Measurements from ENCODE around the gene CACNA2D1. TPM values are rescaled to one million over a fixed set of nuclear protein-coding genes. Genes with fewer than 3 reads are reported as not detected.

Gene CACNA2D1
- polyA plus RNA-seq, 12 donors = 61.9 to 183 (median 140) TPM; not detected in 1

DNA sequence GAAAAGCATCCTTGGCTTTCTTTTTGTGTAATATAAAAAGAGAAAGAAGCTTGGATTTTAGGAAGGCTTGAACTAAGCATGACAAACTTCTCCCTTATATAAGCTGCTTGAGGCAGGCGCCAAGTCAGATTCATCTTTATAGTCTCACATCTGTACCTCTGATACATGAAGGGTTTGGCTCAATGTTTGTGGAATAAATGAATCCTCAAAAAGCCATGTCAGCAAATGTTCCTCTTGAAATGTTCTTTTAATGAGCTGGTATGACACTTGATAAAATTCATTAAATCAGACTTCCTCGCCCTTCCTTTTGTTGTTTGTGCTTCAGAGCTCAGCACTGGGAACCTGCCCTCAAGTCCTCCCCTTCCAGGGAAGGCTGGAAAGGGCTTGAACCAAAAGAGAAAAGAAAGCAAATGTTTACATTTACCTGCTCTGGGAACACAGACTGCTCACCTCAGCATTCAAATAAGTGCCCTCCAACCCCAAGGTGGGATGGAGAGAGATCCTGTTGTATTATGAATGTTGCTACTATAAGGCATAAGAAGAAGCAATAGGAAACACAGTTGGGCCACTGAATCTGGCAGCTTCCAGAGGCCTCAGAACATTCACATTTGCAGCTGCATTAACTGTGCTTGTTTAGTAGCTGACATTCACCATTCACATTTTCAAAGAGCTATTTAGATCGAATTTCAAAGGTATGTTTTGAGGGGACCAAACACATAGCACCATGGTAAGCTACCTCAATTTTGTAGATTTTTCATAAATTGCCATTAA lies 212.6 kb downstream of the CACNA2D1 start:
- DNase-seq = no peak

DNA sequence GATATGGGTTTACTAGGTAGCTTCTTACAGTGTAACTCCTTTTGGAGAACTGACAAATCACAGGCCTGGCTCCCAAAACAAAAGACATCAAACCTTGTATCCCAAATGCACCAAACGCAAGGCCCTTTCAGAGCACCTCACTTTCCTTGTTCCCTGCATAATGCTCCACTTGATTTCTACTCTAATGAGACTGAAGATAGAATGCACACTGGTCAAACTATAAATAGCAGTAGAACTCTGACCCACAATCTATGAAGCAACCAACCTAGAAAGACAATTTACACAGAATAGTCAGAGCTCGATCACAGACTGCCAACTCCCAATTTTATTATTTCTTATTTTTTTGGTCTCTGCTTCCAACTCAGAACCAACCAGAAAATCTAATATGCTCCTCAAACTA lies 214.4 kb downstream of the CACNA2D1 start:
- no peak for DNase-seq

DNA sequence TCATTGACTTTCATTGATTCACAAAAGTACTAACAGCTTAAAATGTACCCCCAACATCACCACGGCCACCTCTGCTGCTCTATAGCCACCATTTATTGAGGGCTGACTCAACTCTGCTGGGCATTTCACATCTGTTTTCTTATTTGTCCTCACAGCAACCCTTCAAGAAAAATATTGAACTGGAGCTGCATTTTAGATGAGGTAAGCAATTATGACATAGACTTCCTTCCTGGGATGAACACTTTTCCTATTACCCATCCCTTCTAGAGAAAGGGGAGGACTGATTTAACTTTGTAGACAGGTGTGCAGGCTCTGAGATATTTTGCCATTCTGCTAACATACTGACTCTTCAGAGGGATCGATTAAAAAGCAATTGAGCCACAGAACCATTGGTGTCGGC lies 217.4 kb downstream of the CACNA2D1 start:
- no peak for DNase-seq

DNA sequence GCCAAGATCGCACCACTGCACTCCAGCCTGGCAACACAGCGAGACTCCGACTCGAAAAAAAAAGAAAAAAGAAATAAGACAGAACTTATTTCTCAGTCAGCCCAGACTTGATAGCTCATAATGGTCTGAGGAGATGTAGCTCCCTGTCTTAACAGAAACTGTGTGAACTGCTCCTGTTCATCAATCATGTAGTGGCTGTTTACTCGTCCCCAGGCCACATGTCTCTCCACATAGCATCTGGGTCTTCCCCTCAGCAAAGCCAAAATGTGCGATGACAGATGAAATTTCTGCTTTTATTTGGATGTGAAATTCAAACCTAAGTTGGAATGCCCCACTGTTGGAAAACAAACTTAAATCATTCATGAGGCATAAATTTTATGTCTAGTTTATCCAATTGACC lies 219.0 kb downstream of the CACNA2D1 start:
- DNase-seq = no peak

DNA sequence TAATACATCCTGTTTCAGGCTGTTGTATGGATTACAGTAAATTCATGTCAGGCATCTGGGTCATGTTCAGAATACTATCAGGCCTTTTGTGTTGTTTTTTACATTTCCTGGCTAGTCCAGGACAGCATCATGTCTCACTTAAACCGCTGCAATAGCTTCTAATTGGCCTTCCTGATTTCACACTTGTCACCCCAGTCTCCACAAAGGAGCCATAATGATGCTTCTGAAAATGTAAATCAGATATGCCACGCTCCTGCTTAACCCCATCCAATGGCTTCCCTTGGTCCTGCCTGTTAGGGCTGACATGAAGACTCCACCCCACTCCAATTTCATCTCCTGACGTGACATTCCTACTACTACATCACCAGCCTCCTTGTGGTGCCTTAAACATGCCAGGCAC lies 220.0 kb downstream of the CACNA2D1 start:
- DNase-seq = no peak

DNA sequence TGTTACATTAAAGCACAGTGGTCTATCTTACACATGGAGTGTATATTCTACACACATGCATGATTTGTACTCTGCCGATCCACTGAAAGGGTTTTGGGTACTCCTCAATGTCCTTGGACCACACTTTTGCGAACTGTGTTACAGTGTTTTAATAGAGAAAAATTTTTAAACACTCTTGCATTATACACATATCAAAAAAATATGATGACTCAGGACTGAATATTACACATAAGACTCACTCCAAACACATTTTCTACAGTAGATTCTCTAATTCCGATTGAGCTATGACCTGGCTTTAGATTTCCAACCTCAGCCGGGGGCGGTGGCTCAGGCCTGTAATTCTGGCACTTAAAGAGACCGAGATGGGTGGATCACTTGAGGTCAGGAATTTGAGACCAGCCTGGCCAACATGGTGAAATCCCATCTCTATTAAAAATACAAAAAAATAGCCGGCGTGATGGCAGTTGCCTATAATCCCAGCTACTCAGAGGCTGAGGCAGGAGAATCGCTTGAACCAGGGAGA lies 222.4 kb downstream of the CACNA2D1 start:
- DNase-seq = no peak

DNA sequence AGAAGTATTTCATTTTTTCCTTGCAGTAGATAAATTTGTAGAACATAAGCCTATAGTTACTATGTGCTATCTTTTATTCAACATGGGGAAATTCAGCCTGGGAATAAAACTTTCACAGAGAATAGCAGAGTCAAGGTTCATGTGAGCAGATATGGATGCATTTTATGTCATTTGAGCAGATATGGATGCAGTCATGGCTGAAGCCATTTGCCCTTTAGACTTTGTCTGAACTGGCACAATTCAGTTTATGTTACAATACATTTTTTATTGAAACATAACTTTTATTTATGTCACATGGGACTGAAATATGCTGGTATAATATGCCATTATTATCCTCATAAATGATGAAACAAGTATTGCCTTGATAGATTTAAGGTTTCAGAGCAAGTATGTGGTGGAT lies 231.1 kb downstream of the CACNA2D1 start:
- DNase-seq = no peak

- DNase-seq = no peak
These were observed 232.2 kb downstream of the CACNA2D1 start for GRCh38 chr7:82211333-82211732.

DNA sequence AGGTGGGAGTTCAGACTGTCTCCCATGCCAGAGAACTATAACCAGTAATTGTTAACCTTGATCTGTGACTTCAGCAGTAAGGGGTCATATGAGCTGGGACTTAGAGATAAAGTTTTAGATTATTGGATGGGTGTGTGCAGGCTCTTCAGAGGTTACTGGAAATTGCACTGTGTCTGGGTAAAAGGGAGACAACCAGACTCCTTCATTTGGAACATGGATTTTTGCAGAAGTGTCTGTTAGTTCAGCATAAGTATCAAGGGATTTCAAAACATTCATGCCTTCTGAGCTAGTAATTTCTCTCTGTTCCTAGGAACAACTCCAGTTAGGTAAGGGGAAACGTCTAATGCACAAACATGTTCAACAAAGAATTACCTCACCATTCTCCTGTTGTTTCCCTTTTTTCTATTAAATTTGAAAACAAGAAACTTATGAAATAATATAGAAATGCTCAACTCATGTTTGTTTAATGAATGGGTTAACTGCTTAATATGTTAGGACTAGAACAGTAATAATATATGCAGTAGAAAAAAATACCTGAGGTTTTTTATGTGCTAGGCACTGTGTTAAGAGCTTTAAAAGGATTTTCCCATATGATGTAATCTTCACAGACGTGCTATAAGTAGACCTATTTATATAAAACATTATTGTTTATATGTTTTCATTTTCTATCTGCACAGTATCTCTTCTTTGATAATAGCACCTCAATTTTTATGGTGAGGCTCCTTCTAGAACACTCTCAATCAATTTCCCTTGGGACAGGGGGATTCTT lies 233.0 kb downstream of the CACNA2D1 start:
- DNase-seq = no peak

- no peak for DNase-seq
These were observed 234.3 kb downstream of the CACNA2D1 start for GRCh38 chr7:82209179-82209747.

GRCh38 chr7:82204694-82205093 lies 238.9 kb downstream of the CACNA2D1 start:
- no peak for DNase-seq

DNA sequence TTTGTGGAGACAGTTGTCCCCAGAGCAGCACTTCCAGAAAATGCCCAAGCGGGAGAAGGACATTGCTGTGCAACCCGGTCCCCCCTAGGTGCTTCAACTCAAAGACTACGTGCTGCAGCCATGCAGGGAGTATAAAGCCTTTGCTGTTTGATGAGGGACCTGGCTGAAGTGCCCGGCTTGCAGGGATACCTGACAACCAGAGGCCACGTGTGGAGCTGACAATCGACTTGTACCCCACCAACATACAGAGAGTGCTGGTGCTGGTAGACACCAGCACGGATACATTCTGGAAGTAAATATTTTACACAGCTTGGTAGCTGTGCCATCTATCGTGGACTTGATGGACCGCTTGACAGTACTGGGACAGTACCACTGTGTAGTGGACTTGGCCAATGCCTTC lies 240.6 kb downstream of the CACNA2D1 start:
- DNase-seq = no peak

DNA sequence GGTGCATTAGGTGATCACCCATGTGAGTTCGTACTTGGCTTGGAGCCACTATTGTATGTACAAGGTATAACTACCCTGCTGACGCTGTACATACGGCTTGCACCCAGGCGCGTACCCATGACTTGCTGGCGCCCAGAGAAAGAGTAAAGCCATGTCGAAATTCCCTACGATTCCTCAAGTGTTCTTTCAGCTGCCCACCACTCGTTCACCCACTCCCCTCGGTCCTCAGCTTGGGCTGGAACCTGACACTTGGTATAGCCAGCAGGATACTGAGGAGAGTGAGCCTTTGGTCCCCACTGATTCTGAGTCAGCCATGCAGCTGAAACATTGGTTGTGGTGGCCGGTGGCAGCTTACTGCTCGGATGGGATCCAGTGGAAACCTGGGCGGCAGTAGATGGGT lies 241.5 kb downstream of the CACNA2D1 start:
- no peak for DNase-seq

GRCh38 chr7:82200601-82201000 lies 243.0 kb downstream of the CACNA2D1 start:
- no peak for DNase-seq

DNA sequence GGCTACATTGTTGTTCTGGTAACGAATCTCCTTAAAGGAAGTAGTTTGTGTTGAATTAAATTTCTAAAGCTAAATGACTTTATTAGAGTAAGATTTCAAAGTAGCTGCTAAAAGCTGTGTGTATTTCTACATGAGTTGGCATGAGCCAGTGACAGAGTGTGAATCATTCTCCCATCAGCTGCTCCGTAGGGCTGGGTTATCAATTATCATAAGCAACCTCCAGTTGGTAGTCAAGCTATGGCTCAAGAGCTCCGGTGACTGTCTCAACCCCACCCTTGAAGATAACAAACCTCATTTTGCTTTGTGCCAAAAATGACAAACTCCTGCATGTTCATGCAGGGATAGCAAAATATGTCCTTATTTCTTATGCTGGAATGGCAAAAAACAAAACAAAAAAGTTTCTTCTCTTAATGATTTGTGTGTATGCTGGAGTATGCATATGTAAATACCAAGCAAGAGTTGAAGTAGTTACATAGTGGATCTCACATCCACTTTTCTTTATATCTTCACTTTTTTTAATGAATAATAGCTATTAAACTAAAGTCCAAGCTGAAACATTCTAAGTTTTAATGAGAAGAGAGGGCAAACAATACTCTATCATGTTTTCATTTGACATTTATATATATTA lies 249.4 kb downstream of the CACNA2D1 start:
- DNase-seq = no peak

- no peak for DNase-seq
These were observed 254.9 kb downstream of the CACNA2D1 start for GRCh38 chr7:82188636-82189035.

GRCh38 chr7:82185443-82185842 lies 258.1 kb downstream of the CACNA2D1 start:
- no peak for DNase-seq

GRCh38 chr7:82183634-82184033 lies 259.9 kb downstream of the CACNA2D1 start:
- no peak for DNase-seq

- DNase-seq = no peak
These were observed 264.3 kb downstream of the CACNA2D1 start for GRCh38 chr7:82179311-82179710.

DNA sequence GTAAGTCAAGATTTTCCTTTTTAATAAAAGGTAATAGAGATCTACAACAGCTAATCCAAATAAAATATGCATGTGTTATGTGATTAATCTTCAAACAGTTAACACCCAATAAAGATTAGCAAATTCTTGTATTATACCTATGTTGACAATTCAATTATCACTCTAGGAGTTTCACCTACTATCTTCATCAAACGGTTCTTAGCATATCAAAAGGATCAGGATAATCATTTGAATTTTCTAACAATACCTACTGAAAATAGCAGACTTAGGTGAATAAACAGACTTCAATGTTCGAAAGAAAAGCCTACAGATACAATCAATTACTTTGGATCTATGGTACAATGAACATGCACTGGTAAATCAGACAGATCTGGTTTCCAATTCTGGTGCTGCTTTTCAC lies 268.3 kb downstream of the CACNA2D1 start:
- no peak for DNase-seq

DNA sequence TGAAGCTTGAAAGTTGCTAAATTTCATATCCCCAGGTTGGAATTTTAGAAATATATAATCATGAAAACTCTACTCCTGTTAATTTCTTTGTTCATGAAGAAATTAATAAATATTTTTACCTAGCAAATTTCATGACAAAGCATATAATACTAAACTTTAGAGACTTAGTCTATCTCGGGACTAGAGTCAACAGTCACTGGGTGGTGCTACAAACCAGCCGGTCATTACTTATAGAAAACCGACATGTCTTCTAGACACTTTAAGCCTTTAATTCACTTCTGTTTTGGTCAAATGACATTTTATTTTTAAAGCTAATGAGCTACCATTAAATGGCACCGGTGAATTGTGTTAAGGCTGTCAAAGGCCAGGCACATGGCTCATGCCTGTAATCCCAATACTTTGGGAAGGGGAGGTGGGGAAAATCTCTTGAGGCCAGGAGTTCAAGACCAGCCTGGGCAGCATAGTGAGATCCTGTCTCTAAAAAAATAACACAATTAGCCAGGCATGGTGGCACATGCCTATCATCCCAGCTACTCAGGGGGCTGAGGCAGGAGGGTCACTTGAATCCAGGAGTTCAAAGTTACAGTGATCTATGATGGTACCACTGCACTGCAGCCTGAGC lies 270.1 kb downstream of the CACNA2D1 start:
- DNase-seq = no peak

GRCh38 chr7:82172881-82173280 lies 270.7 kb downstream of the CACNA2D1 start:
- no peak for DNase-seq

Data from muscle of arm (tissue), 12 donors.